Measurements from ENCODE around the gene TECR.
"Not testable (repeated sequence)": the region's sequence is repeated elsewhere in the genome, so short reads cannot be mapped to it uniquely, and the experiment has no call there.

TECR gene

DNA sequence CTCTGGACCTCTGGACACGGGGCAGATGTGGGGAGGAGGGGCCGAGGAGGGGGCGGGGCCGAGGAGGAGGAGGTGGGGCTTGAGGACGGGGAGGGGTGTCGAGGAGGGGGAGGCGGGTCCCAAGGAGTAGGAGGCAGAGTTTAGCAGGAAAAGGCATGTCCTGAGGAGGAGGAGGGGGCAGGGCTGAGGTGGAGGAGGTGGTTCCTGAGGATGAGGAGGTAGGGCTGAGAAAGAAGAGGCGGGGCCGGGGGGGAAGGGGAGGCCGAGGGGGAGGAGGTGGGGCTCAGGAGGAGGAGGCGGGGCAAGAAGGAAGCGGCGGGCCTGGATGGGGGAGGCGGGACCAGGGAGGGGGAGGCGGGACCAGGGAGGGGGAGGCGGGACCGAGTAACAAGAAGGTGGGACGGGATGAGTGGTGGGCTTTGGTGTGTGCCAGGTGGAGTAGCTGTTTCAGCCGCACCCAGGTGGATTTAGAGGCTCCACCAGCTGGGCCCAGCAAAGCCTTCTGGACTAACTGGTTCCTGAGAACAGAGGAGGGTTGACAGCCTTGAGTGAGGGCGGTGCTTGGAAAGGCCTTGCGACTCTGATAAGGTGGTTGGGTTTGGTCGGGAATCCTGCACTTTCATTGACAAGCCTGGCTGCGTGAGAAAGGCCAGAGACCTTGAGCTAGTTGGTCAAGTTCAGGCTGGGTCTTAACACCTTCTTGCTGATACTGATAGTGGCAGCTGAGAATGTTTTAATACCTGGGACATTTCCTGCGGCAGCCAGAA, 7.7 kb downstream of the TECR start:
- H3K27ac ChIP-seq (ENCODE audit: low read depth in 2 of 2, low read length in 2 of 2) = peak overlapping the region; percentile 65 to 76
- peaks cover 5 to 9% of the 10 kb centered on the region in 2 donors for H3K36me3 ChIP-seq (ENCODE audit: control insufficient read depth in 2 of 2, insufficient read depth in 2 of 2, low read length in 2 of 2)

DNA sequence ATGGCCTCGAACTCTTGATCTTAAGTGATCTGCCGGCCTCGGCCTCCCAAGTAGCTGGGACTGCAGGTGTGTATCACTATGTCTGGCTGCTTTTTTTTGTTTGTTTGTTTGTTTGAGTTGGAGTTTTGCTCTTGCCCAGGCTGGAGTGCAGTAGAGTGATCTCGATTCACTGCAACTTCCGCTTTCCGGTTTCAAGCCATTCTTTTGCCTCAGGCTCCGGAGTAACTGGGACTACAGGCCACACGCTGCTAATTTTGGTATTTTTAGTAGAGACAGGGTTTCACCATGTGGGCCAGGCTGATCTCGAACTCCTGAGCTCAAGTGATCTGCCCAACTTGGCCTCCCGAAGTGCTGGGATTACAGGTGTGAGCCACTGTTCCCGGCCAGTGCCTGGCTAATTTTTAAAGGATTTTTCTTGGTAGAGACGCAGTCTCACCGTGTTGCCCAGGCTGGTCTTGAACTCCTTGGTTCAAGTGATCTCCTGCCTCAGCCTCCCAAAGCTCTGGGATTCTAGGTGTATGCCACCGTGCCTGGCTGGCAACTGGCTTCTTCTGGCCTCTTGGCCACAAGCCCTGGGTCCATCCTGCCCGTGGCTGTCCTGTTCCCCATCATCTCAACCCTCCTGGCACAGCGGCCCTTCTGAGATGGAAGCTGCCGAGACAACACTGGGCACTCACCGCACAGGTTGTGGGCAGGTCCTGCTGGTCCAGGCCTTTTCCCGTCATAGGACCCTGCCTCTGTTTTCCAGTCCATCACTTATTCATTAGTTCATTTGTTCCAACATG, 11.5 kb downstream of the TECR start:
- Histone ChIP-seq H3K36me3 (ENCODE audit: control insufficient read depth in 2 of 2, insufficient read depth in 2 of 2, low read length in 2 of 2) (peaks cover 4 to 5% of the 10 kb centered on the region in 2 donors), H3K4me1 (ENCODE audit: control insufficient read depth in 2 of 2, insufficient read depth in 2 of 2, low read length in 2 of 2) (peaks cover 3 to 7% of the 10 kb centered on the region in 2 donors), H3K9ac (ENCODE audit: low read depth in 1 of 2, low read length in 2 of 2) (no peak overlapping the region), H3K4me3 (ENCODE audit: low read length in 2 of 2) (no peak overlapping the region), H3K27ac (ENCODE audit: low read depth in 2 of 2, low read length in 2 of 2) (no peak overlapping the region), H3K9me3 (ENCODE audit: control insufficient read depth in 2 of 2, low read length in 2 of 2) (no peaks in the 10 kb centered on the region), H3K27me3 (ENCODE audit: control insufficient read depth in 2 of 2, insufficient read depth in 2 of 2, low read length in 2 of 2) (no peaks in the 10 kb centered on the region)

More for the DNA sequence above, 7.7 kb downstream of the TECR start:
- no peaks in the 10 kb centered on the region for H3K27me3 ChIP-seq (ENCODE audit: control insufficient read depth in 2 of 2, insufficient read depth in 2 of 2, low read length in 2 of 2)
- H3K9me3 ChIP-seq (ENCODE audit: control insufficient read depth in 2 of 2, low read length in 2 of 2) = no peaks in the 10 kb centered on the region
- peak overlapping the region; percentile 45 to 67 for H3K4me3 ChIP-seq (ENCODE audit: low read length in 2 of 2)
- peak overlapping the region in 1 of 2 donors; percentile 38 for H3K9ac ChIP-seq (ENCODE audit: low read depth in 1 of 2, low read length in 2 of 2)
- H3K4me1 ChIP-seq (ENCODE audit: control insufficient read depth in 2 of 2, insufficient read depth in 2 of 2, low read length in 2 of 2) = peaks cover 3 to 7% of the 10 kb centered on the region in 2 donors

DNA sequence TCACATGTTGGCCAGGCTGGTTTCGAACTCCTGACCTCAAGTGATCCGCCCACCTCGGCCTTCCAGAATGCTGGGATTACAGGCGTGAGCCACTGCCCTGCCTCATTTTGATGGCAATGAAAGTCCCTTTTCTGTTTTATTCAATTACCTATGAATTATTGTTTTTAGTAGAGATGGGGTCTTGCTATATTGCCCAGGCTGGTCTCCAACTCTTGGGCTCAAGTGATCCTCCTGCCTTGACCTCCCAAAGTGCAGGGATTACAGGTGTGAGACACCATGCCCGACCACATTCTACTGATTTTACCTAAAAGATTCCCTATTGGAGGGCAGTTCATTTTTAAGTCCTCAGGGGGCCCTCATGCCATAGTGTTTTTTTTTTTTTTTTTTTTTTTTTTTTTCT, 12.6 kb downstream of the TECR start:
- not testable (repeated sequence) for H3K36me3 ChIP-seq (ENCODE audit: control insufficient read depth in 2 of 2, insufficient read depth in 2 of 2, low read length in 2 of 2); H3K9ac ChIP-seq (ENCODE audit: low read depth in 1 of 2, low read length in 2 of 2); H3K9me3 ChIP-seq (ENCODE audit: control insufficient read depth in 2 of 2, low read length in 2 of 2); H3K27ac ChIP-seq (ENCODE audit: low read depth in 2 of 2, low read length in 2 of 2); H3K4me1 ChIP-seq (ENCODE audit: control insufficient read depth in 2 of 2, insufficient read depth in 2 of 2, low read length in 2 of 2); H3K4me3 ChIP-seq (ENCODE audit: low read length in 2 of 2); H3K27me3 ChIP-seq (ENCODE audit: control insufficient read depth in 2 of 2, insufficient read depth in 2 of 2, low read length in 2 of 2)

DNA sequence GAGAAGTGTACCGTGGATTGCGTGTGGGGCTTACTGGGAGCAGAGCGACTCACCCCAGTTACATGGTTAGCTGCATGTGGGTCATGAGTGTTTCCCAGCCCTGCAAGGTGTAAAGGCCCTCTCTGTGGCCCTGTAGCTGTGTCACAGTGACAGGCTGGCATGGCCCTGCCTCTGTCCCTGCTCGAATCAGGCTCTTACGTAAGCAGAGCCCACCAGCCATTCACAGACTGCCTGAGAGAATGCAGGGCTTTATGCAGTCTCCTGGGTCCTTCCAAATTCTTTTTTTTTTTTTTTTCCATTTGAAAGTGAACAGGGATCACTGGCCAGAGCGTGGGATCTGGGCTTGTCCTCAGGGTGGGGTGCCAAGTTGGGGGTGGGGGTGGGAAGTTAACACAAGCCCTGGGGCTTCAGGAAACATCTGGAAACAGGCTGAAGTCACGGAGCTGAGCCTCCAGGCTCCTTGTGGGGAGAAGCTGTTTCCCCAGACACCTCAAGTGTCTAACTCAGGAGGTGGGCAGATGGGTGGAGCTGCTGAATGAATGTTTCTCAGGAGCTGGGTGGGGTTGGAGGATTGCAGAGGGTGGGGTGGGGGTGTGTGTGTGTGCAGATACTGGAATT, 13.4 kb downstream of the TECR start:
- H3K4me1 ChIP-seq (ENCODE audit: control insufficient read depth in 2 of 2, insufficient read depth in 2 of 2, low read length in 2 of 2) = peaks cover 0 to 2% of the 10 kb centered on the region in 2 donors
- no peak overlapping the region for H3K27ac ChIP-seq (ENCODE audit: low read depth in 2 of 2, low read length in 2 of 2)
- no peaks in the 10 kb centered on the region for H3K27me3 ChIP-seq (ENCODE audit: control insufficient read depth in 2 of 2, insufficient read depth in 2 of 2, low read length in 2 of 2)
- no peak overlapping the region for H3K4me3 ChIP-seq (ENCODE audit: low read length in 2 of 2)
- H3K36me3 ChIP-seq (ENCODE audit: control insufficient read depth in 2 of 2, insufficient read depth in 2 of 2, low read length in 2 of 2) = peaks cover 4 to 5% of the 10 kb centered on the region in 2 donors
- no peak overlapping the region for H3K9ac ChIP-seq (ENCODE audit: low read depth in 1 of 2, low read length in 2 of 2)
- no peaks in the 10 kb centered on the region for H3K9me3 ChIP-seq (ENCODE audit: control insufficient read depth in 2 of 2, low read length in 2 of 2)

GRCh38 chr19:14544047-14544446, 14.7 kb downstream of the TECR start:
- Histone ChIP-seq H3K4me3 (ENCODE audit: low read length in 2 of 2) (no peak overlapping the region), H3K9me3 (ENCODE audit: control insufficient read depth in 2 of 2, low read length in 2 of 2) (no peaks in the 10 kb centered on the region), H3K4me1 (ENCODE audit: control insufficient read depth in 2 of 2, insufficient read depth in 2 of 2, low read length in 2 of 2) (no peaks in the 10 kb centered on the region), H3K27ac (ENCODE audit: low read depth in 2 of 2, low read length in 2 of 2) (no peak overlapping the region), H3K36me3 (ENCODE audit: control insufficient read depth in 2 of 2, insufficient read depth in 2 of 2, low read length in 2 of 2) (peaks cover 4 to 5% of the 10 kb centered on the region in 2 donors), H3K9ac (ENCODE audit: low read depth in 1 of 2, low read length in 2 of 2) (no peak overlapping the region), H3K27me3 (ENCODE audit: control insufficient read depth in 2 of 2, insufficient read depth in 2 of 2, low read length in 2 of 2) (no peaks in the 10 kb centered on the region)

- Histone ChIP-seq H3K4me3 (ENCODE audit: low read length in 2 of 2) (no peak overlapping the region), H3K27ac (ENCODE audit: low read depth in 2 of 2, low read length in 2 of 2) (no peak overlapping the region), H3K9me3 (ENCODE audit: control insufficient read depth in 2 of 2, low read length in 2 of 2) (no peaks in the 10 kb centered on the region), H3K4me1 (ENCODE audit: control insufficient read depth in 2 of 2, insufficient read depth in 2 of 2, low read length in 2 of 2) (peaks cover 0 to 4% of the 10 kb centered on the region in 2 donors), H3K27me3 (ENCODE audit: control insufficient read depth in 2 of 2, insufficient read depth in 2 of 2, low read length in 2 of 2) (no peaks in the 10 kb centered on the region), H3K9ac (ENCODE audit: low read depth in 1 of 2, low read length in 2 of 2) (no peak overlapping the region), H3K36me3 (ENCODE audit: control insufficient read depth in 2 of 2, insufficient read depth in 2 of 2, low read length in 2 of 2) (peaks cover 0 to 2% of the 10 kb centered on the region in 2 donors)
Observed at GRCh38 chr19:14544977-14545715, 15.8 kb downstream of the TECR start.

GRCh38 chr19:14545716-14546082, 16.3 kb downstream of the TECR start:
- no peak overlapping the region for H3K27ac ChIP-seq (ENCODE audit: low read depth in 2 of 2, low read length in 2 of 2)

GRCh38 chr19:14550201-14550754, 20.9 kb downstream of the TECR start:
- H3K27me3 ChIP-seq (ENCODE audit: control insufficient read depth in 2 of 2, insufficient read depth in 2 of 2, low read length in 2 of 2) = no peaks in the 10 kb centered on the region
- peaks cover 3 to 15% of the 10 kb centered on the region in 2 donors for H3K4me1 ChIP-seq (ENCODE audit: control insufficient read depth in 2 of 2, insufficient read depth in 2 of 2, low read length in 2 of 2)
- H3K9ac ChIP-seq (ENCODE audit: low read depth in 1 of 2, low read length in 2 of 2) = peak overlapping the region; percentile 44 to 52
- H3K36me3 ChIP-seq (ENCODE audit: control insufficient read depth in 2 of 2, insufficient read depth in 2 of 2, low read length in 2 of 2) = peaks cover 0 to 4% of the 10 kb centered on the region in 2 donors
- H3K27ac ChIP-seq (ENCODE audit: low read depth in 2 of 2, low read length in 2 of 2) = peak overlapping the region; percentile 65 to 79
- H3K4me3 ChIP-seq (ENCODE audit: low read length in 2 of 2) = peak overlapping the region in 1 of 2 donors; percentile 57
- H3K9me3 ChIP-seq (ENCODE audit: control insufficient read depth in 2 of 2, low read length in 2 of 2) = no peaks in the 10 kb centered on the region

More at GRCh38 chr19:14545716-14546082, 16.3 kb downstream of the TECR start:
- Histone ChIP-seq H3K4me3 (ENCODE audit: low read length in 2 of 2) (no peak overlapping the region), H3K27me3 (ENCODE audit: control insufficient read depth in 2 of 2, insufficient read depth in 2 of 2, low read length in 2 of 2) (no peaks in the 10 kb centered on the region), H3K36me3 (ENCODE audit: control insufficient read depth in 2 of 2, insufficient read depth in 2 of 2, low read length in 2 of 2) (peaks cover 0 to 2% of the 10 kb centered on the region in 2 donors), H3K4me1 (ENCODE audit: control insufficient read depth in 2 of 2, insufficient read depth in 2 of 2, low read length in 2 of 2) (peaks cover 0 to 10% of the 10 kb centered on the region in 2 donors), H3K9ac (ENCODE audit: low read depth in 1 of 2, low read length in 2 of 2) (no peak overlapping the region), H3K9me3 (ENCODE audit: control insufficient read depth in 2 of 2, low read length in 2 of 2) (no peaks in the 10 kb centered on the region)

GRCh38 chr19:14551134-14552005, 22.0 kb downstream of the TECR start:
- H3K9me3 ChIP-seq (ENCODE audit: control insufficient read depth in 2 of 2, low read length in 2 of 2); H3K27me3 ChIP-seq (ENCODE audit: control insufficient read depth in 2 of 2, insufficient read depth in 2 of 2, low read length in 2 of 2); H3K36me3 ChIP-seq (ENCODE audit: control insufficient read depth in 2 of 2, insufficient read depth in 2 of 2, low read length in 2 of 2): not testable (repeated sequence)
- Histone ChIP-seq H3K27ac (ENCODE audit: low read depth in 2 of 2, low read length in 2 of 2) (peak overlapping the region; percentile 65 to 79), H3K4me1 (ENCODE audit: control insufficient read depth in 2 of 2, insufficient read depth in 2 of 2, low read length in 2 of 2) (peaks cover 4 to 15% of the 10 kb centered on the region in 2 donors), H3K9ac (ENCODE audit: low read depth in 1 of 2, low read length in 2 of 2) (peak overlapping the region; percentile 14 to 39), H3K4me3 (ENCODE audit: low read length in 2 of 2) (peak overlapping the region in 1 of 2 donors; percentile 10)

Data from mucosa of rectum (tissue), 2 donors.